NCI-H2227 (cell line): ENCODE results near the gene IRGM.

Experiments used
- DNase-seq: peaks from one replicate; lab custom pipeline; 2025; ENCODE audit not compliant: unreplicated experiment; lab: John Stamatoyannopoulos, UW

IRGM gene

GRCh38 chr5:150895431-150896428 lies 49.4 kb downstream of the IRGM start:
- no peak for DNase-seq
